GM12891 (cell line): Measurements from ENCODE around the gene SLC24A3.

Experiments
- DNase-seq: peaks from one replicate; pipeline ENCODE4 v3.0.0; 2011; ENCODE audit warnings: low spot score; ENCODE audit not compliant: insufficient read length
- FAIRE-seq: peaks from 2 replicates; lab custom pipeline; 2011; peaks lifted over from hg19 to GRCh38; lab: Jason Lieb, UNC
- PAX5 ChIP-seq: IDR thresholded peaks from 2 replicates; pipeline ENCODE4 v1.6.1; 2011; ENCODE audit warnings: low read length, moderate library complexity, mild to moderate bottlenecking; ENCODE audit not compliant: insufficient read depth, severe bottlenecking
- POLR2A ChIP-seq: IDR thresholded peaks from 2 replicates; pipeline ENCODE4 v1.6.1; 2011; ENCODE audit warnings: low read depth, low read length, control low read depth
- POLR2AphosphoS5 ChIP-seq: IDR thresholded peaks from 2 replicates; pipeline ENCODE4 v1.6.1; 2011; ENCODE audit warnings: low read depth, low read length, control low read depth
- POU2F2 ChIP-seq: IDR thresholded peaks from 2 replicates; pipeline ENCODE4 v1.6.1; 2011; ENCODE audit warnings: low read depth, mild to moderate bottlenecking, control low read depth, low read length, moderate library complexity
- SPI1 ChIP-seq: IDR thresholded peaks from 2 replicates; pipeline ENCODE4 v1.6.1; 2011; ENCODE audit warnings: low read depth, low read length, control low read depth
- TAF1 ChIP-seq: IDR thresholded peaks from 2 replicates; pipeline ENCODE4 v1.6.1; 2011; ENCODE audit warnings: low read depth, low read length, control low read depth

Gene SLC24A3

DNA sequence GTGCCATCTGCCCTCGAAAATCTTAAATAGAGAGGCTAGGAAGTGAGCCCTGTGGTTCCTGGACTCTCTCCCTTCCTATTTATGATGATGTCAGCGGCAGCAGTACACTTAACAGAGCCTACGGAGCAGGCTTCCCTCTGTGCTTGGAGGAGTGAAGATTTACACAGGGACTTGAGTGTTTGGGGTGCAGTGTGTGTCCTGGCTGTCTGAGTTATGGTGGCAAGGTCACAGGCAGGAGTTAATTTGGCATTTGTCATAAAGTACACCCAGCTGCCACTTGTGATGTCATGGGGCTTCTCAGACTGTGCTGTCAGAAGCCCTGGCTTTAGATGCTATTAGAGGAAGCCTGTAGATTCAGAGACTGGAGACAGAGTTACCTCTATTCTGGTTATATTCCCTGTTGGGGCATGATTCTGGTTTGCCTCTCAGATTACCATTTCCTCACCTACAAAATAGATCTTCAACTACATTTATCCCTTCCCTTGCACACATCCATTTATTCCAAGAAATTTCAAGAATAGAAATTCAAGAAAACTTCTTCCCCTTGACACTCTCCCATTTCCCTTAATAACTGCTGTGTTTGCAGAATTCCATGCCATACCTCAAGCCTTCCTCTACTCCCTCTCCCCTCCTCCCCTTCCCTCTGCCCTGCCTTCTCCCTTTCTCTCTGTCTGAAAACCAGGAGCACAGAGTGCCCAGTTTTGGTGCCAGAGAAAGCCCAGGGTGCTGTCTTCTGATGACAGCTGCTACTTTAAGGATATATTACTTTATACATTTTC, 72.1 kb downstream of the SLC24A3 start:
- FAIRE-seq: no peak
- no peak for TF ChIP-seq POU2F2
- no peak for TF ChIP-seq TAF1
- TF ChIP-seq SPI1: no peak
- no peak for TF ChIP-seq POLR2AphosphoS5
- no peak for TF ChIP-seq POLR2A
- no peak for TF ChIP-seq PAX5

DNA sequence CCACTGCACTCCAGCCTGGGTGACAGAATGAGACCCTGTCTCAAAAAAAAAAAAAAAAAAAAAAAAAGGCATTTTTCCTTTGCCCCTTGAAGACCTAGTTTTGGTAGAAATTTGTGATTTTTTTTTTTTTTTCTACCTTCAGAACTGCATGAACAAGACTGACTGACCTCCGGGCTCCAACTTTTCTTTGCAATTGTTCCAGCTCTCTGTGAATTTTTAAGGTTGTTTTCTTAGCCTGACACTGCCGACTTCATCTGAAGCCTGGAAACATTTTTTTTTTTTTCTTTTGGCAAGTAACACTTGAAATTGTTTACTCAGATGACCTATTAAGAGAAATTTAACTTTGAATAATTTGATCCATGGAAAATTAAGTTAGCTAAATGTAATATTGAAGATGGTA, 73.0 kb downstream of the SLC24A3 start:
- DNase-seq: no peak
- TF ChIP-seq POLR2A (no peak), TAF1 (no peak), SPI1 (no peak), PAX5 (no peak), POU2F2 (no peak), POLR2AphosphoS5 (no peak)
- no peak for FAIRE-seq

More for the DNA sequence above, 72.1 kb downstream of the SLC24A3 start:
- no peak for DNase-seq

DNA sequence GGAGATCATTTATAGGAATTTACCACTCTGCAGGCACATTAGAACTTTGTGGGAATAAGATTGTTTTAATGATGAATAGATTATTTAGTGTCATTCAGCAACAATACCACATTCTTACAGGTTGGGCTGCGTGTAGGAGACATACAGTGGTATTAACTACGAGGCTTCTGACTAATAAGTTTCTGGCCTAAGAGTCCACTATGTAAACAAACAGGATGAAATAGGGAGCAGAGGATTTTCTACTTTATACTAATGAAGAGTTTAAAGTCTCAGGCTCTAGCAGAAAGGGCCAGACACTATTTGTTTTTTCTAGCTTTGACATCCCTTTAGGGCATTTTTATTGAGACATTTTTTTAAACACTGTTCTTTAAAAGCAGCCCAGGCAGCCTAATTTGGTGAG, 75.6 kb downstream of the SLC24A3 start:
- DNase-seq: no peak
- no peak for TF ChIP-seq SPI1
- no peak for TF ChIP-seq PAX5
- no peak for TF ChIP-seq TAF1
- no peak for TF ChIP-seq POLR2AphosphoS5
- TF ChIP-seq POLR2A: no peak
- no peak for TF ChIP-seq POU2F2
- no peak for FAIRE-seq

DNA sequence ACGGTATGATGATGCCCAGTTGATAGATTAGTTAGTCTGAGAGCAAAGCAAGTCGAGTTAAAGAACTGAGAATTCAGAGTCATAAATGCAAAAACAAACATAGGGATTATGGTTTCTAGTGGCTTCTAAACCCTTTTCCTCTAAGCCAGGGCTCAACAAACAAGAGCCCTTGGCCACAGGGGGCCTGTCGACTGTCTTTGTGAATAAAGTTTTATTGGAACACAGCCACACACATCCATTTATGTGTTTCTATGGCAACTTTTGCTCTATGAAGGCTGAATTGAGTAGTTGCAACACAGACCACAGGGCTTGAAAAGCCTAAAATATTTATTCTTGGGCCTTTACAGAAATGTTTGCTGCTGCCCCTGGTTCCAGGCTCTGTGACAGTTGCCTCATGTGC, 76.2 kb downstream of the SLC24A3 start:
- FAIRE-seq (no peak), DNase-seq (no peak)
- TF ChIP-seq PAX5 (no peak), POU2F2 (no peak), POLR2AphosphoS5 (no peak), TAF1 (no peak), POLR2A (no peak)

DNA sequence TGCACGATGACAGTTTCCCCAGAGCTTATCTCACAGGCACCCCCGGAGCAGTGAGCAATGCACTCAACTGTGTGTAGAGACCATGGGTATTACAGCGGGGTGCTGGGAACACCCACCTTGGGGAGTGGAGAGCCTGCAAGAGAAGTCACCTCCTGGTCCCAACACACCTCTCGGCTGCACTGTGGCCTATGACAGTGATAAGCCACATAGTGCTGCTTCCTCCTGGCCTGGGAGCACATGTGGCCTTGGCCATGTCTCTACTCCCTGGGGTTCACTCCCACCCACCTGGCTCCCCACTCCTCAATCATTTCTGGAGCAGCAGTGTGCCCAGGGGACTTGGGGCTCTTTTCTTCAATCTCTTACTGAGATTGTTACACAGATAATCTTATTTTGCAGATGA, 77.0 kb downstream of the SLC24A3 start:
- no peak for DNase-seq
- no peak for FAIRE-seq
- TF ChIP-seq POLR2AphosphoS5 (no peak), TAF1 (no peak), POLR2A (no peak), SPI1 (no peak), PAX5 (no peak), POU2F2 (no peak)

DNA sequence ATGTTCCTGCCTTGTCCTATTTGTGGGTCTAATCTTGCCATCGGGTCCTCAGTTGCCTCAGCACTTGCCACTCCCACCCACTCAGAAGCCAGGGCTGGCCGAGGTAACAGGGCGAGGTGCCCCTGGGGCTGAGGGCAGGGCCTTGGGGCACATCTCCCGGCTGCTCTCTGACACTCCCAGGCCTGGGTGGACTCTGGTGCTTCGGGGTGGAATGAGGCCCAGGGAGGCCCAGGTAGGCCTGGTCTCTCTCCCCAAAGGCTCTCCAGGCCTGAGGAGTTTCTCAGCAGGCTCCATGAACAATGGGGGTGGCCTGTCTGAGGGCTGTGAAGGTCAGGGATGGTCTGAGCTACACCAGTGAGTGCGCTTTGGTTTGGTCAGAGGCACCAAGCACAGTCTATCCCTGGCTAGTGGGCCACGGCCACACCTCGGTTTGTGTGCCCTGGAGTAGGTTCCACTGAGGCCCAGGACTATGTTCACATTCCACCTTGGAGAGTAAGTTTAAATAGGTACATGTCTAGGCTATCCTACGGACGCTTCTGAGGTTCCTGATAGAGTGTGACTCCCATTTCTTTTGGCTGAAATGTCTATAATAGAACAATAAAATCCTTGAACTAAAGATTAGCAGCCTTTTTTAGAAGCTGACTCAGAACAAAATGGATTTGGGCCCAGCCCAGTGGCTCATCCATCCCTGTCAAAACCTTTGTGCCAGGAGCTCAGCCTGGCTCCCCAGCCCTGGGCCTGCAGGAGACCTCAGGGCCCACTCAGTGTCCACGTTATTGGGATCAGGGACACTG, 78.8 kb downstream of the SLC24A3 start:
- FAIRE-seq: no peak
- no peak for DNase-seq

DNA sequence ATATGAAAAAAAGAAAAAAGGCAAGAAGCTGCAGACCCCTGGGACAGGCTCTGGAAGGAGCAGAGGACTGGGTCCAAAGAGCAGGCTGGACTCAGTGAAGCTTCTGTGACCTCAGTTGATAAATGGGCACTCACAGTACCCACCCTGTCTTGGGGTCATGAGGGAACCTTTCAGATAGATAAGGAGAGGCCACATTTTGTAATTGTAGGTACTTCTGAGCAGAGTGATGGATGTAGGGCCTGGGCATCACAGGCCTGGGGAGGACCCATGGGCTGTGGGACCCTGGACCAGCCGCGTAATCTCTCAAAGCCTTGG, 79.3 kb downstream of the SLC24A3 start:
- TF ChIP-seq PAX5 (no peak), SPI1 (no peak), POLR2AphosphoS5 (no peak), POLR2A (no peak), TAF1 (no peak), POU2F2 (no peak)
- FAIRE-seq (no peak), DNase-seq (no peak)

More for the DNA sequence above, 78.8 kb downstream of the SLC24A3 start:
- TF ChIP-seq SPI1 (no peak), POLR2A (no peak), TAF1 (no peak), POLR2AphosphoS5 (no peak), POU2F2 (no peak), PAX5 (no peak)

DNA sequence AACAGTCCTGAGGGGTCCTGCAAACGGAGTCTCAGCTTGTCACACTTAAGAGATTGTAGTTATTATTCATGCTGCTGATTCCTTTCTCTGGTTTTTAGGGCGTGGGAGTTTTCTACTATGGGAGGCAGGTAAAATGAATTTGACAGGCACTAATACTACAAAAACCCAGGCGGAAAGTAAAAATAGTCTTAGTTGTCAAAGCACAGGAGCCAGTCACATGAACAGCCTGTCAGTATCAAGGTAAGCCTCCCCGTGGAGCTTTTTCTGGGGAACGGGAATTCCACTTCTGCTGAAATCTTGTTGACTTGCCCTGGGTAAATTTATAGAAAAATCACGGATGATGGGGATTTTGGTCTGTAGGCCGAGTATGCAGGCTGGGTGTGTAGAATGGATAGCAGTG, 79.8 kb downstream of the SLC24A3 start:
- TF ChIP-seq PAX5 (no peak), POU2F2 (no peak), TAF1 (no peak), SPI1 (no peak)
- no peak for DNase-seq
- FAIRE-seq: no peak

DNA sequence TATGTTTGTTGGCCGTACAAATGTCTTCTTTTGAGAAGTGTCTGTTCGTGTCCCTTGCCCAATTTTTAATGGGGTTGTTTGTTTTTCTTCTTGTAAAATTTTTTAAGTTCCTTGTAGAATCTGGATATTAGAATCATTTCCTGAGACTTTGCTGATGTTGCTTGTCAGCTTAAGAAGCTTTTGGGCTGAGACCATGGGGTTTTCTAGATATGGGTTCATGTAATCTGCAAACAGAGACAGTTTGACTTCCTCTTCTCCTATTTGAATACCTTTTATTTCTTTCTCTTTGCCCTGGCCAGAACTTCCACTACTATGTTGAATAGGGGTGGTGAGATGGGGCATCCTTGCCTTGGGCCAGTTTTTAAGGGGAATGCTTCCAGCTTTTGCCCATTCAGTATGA, 82.6 kb downstream of the SLC24A3 start:
- TF ChIP-seq POLR2AphosphoS5: no peak
- TF ChIP-seq PAX5: no peak
- no peak for TF ChIP-seq TAF1
- no peak for TF ChIP-seq SPI1
- TF ChIP-seq POU2F2: no peak
- no peak for TF ChIP-seq POLR2A
- no peak for FAIRE-seq

More for the DNA sequence above, 82.6 kb downstream of the SLC24A3 start:
- DNase-seq: no peak
